Stimulated activated CD4-positive, alpha-beta T cell treated with anti-CD3 and anti-CD28 coated beads, TNF-alpha, amount 100 ng/mL, for 1 hour (primary cell): Measurements from ENCODE around the gene ZBTB40.

Experiments used
- DNase-seq, 3 donors: peaks; one replicate each; pipeline ENCODE4 v3.0.0-alpha.2; 2020; ENCODE audit warnings: low read depth in 3 of 3, low spot score in 1 of 3

The ZBTB40 gene

GRCh38 chr1:22451702-22452480, at the start of gene ZBTB40:
ZBTB40 (plus strand) TSS chr1:22451851; CDS start chr1:22489949, 38,098 bp downstream.
- peak; percentile 73 to 89 (median 84) for DNase-seq

- no peak for DNase-seq
Observed at GRCh38 chr1:22402356-22403053, 49.1 kb upstream of the ZBTB40 start.

GRCh38 chr1:22404486-22404885, 47.2 kb upstream of the ZBTB40 start:
- no peak for DNase-seq

- no peak for DNase-seq
Observed at GRCh38 chr1:22406722-22407495, 44.7 kb upstream of the ZBTB40 start.

GRCh38 chr1:22408230-22408629, 43.4 kb upstream of the ZBTB40 start:
- no peak for DNase-seq

GRCh38 chr1:22410401-22410800, 41.2 kb upstream of the ZBTB40 start:
- no peak for DNase-seq

- DNase-seq = no peak
Observed at GRCh38 chr1:22410928-22411495, 40.6 kb upstream of the ZBTB40 start.

GRCh38 chr1:22411589-22411988, 40.1 kb upstream of the ZBTB40 start:
- DNase-seq = no peak

- DNase-seq = no peak
Observed at GRCh38 chr1:22412932-22413727, 38.5 kb upstream of the ZBTB40 start.

GRCh38 chr1:22413799-22414198, 37.9 kb upstream of the ZBTB40 start:
- DNase-seq = no peak

- no peak for DNase-seq
Observed at GRCh38 chr1:22414244-22414751, 37.4 kb upstream of the ZBTB40 start.

GRCh38 chr1:22415489-22415888, 36.2 kb upstream of the ZBTB40 start:
- no peak for DNase-seq

GRCh38 chr1:22416555-22417454, 34.8 kb upstream of the ZBTB40 start:
- DNase-seq = peak in 2 of 3 donors; percentile 31 to 63

GRCh38 chr1:22417466-22417865, 34.2 kb upstream of the ZBTB40 start:
- no peak for DNase-seq

- DNase-seq = no peak
Observed at GRCh38 chr1:22418312-22418711, 33.3 kb upstream of the ZBTB40 start.

GRCh38 chr1:22418933-22419382, 32.7 kb upstream of the ZBTB40 start:
- no peak for DNase-seq

GRCh38 chr1:22420455-22421053, 31.1 kb upstream of the ZBTB40 start:
- peak in 1 of 3 donors; percentile 14 for DNase-seq

- no peak for DNase-seq
Observed at GRCh38 chr1:22426781-22427180, 24.9 kb upstream of the ZBTB40 start.

GRCh38 chr1:22428672-22429071, 23.0 kb upstream of the ZBTB40 start:
- DNase-seq = no peak
